HepG2 (cell line): ENCODE data around the gene SOWAHA. TPM values are rescaled to one million over a fixed set of nuclear protein-coding genes. Genes with fewer than 3 reads are reported as not detected.

Experiments
- DNMT1 ChIP-seq: sonication (generic); formaldehyde crosslinking; IDR thresholded peaks from 2 replicates; pipeline ENCODE4 v1.5.1; 2020; ENCODE audit warnings: mild to moderate bottlenecking, missing genetic modification reagents
- FLYWCH1 ChIP-seq: sonication (generic); formaldehyde crosslinking; IDR thresholded peaks from 2 replicates; pipeline ENCODE4 v1.8.1; 2023; ENCODE audit warnings: mild to moderate bottlenecking, missing genetic modification reagents
- GABPA ChIP-seq, 2 experiments: IDR thresholded peaks; 2 replicates each; pipeline ENCODE4 v1.6.1; 2011 to 2016; ENCODE audit warnings: low read depth in 2 of 2, low read length in 1 of 2, missing biosample characterization in 1 of 2, missing genetic modification characterization in 1 of 2
- KAT7 ChIP-seq: IDR thresholded peaks from 2 replicates; pipeline ENCODE4 v1.6.1; 2018; ENCODE audit warnings: borderline replicate concordance, missing compliant biosample characterization
- KLF12 ChIP-seq: sonication (generic); formaldehyde crosslinking; IDR thresholded peaks from 2 replicates; pipeline ENCODE4 v1.4.0; 2020; ENCODE audit warnings: missing genetic modification reagents, borderline replicate concordance
- MXI1 ChIP-seq: IDR thresholded peaks from 3 replicates; pipeline ENCODE4 v1.6.1; 2012; ENCODE audit warnings: low read depth, low read length, inconsistent platforms, borderline replicate concordance
- NFATC3 ChIP-seq: sonication (generic); formaldehyde crosslinking; IDR thresholded peaks from 2 replicates; pipeline ENCODE4 v1.5.1; 2020; ENCODE audit warnings: mild to moderate bottlenecking, missing genetic modification reagents
- NONO ChIP-seq, 2 experiments: fragments of 450-650 bp in 1 of 2; sonication (generic) in 1 of 2; formaldehyde crosslinking in 1 of 2; IDR thresholded peaks in 1 of 2; conservative IDR thresholded peaks in 1 of 2; 2 replicates each; pipeline versions ENCODE4 v1.6.1 to v1.8.0; 2017 to 2022; ENCODE audit warnings: mild to moderate bottlenecking in 1 of 2, missing genetic modification reagents in 1 of 2, moderate library complexity in 1 of 2
- NR2F2 ChIP-seq: IDR thresholded peaks from 2 replicates; pipeline ENCODE4 v1.6.1; 2012; ENCODE audit warnings: low read depth, inconsistent platforms, borderline replicate concordance
- ZFP41 ChIP-seq: sonication (generic); formaldehyde crosslinking; IDR thresholded peaks from 2 replicates; pipeline ENCODE4 v1.4.0; 2020; ENCODE audit warnings: mild to moderate bottlenecking, missing genetic modification reagents, borderline replicate concordance
- ZKSCAN5 ChIP-seq: sonication (generic); formaldehyde crosslinking; IDR thresholded peaks from 2 replicates; pipeline ENCODE4 v1.5.1; 2020; ENCODE audit warnings: mild to moderate bottlenecking, missing genetic modification reagents
- ZNF124 ChIP-seq: sonication (generic); formaldehyde crosslinking; IDR thresholded peaks from 2 replicates; pipeline ENCODE4 v1.4.0; 2020; ENCODE audit warnings: missing genetic modification reagents
- ZNF292 ChIP-seq: sonication (generic); formaldehyde crosslinking; IDR thresholded peaks from 2 replicates; pipeline ENCODE4 v1.8.1; 2022; ENCODE audit warnings: mild to moderate bottlenecking, low read depth, missing genetic modification reagents, borderline replicate concordance
- polyA plus RNA-seq, 8 experiments: library from polyadenylated mRNA; depleted of rRNA in 3 of 8; stranded (reverse) in 7 of 8; unstranded in 1 of 8; fragments of >200 nt; fragmentation: Illumina TruSeq in 4 of 8; extraction: Trizol in 4 of 8; gene quantifications; 2 replicates each; pipeline versions ENCODE4 v1.2.1 to v1.2.3, GENCODE V29; 2011 to 2016; ENCODE audit warnings: low read depth in 4 of 8, missing spikeins in 1 of 8, mixed read lengths in 1 of 8; ENCODE audit not compliant: insufficient read depth in 1 of 8
- total RNA-seq, 5 experiments: library from RNA; depleted of rRNA; stranded (reverse); fragments of >200 nt; fragmentation: Illumina TruSeq; extraction: Trizol; gene quantifications; 2 replicates each; pipeline ENCODE4 v1.2.3, GENCODE V29; 2016; ENCODE audit warnings: low read depth in 1 of 5
- TF ChIP-seq, protein P1 (sequence below), 2 experiments: sonication (generic) in 1 of 2; formaldehyde crosslinking in 1 of 2; IDR thresholded peaks; 2 replicates each; pipeline versions ENCODE4 v1.6.1 to v1.9.0; 2014 to 2022; ENCODE audit warnings: antibody characterized with exemption in 1 of 2, borderline replicate concordance in 1 of 2, inconsistent platforms in 1 of 2, low read depth in 1 of 2, missing genetic modification reagents in 1 of 2
- TF ChIP-seq, protein P2 (sequence below): sonication (generic); formaldehyde crosslinking; IDR thresholded peaks from 2 replicates; pipeline ENCODE4 v1.9.0; 2021; ENCODE audit warnings: missing genetic modification reagents, borderline replicate concordance
- TF ChIP-seq, protein P3 (sequence below): sonication (generic); formaldehyde crosslinking; IDR thresholded peaks from 2 replicates; pipeline ENCODE4 v1.5.0; 2020; ENCODE audit warnings: missing genetic modification reagents
- TF ChIP-seq, protein P4 (sequence below): sonication (generic); formaldehyde crosslinking; IDR thresholded peaks from 2 replicates; pipeline ENCODE4 v1.4.0; 2020; ENCODE audit warnings: missing genetic modification reagents

The SOWAHA gene
- total and polyA plus RNA-seq, 2 of the 13 experiments (the other 11 are each of a cell fraction or from before 2014, with no cell fraction given), result 0.95 to 1.9 TPM

DNA sequence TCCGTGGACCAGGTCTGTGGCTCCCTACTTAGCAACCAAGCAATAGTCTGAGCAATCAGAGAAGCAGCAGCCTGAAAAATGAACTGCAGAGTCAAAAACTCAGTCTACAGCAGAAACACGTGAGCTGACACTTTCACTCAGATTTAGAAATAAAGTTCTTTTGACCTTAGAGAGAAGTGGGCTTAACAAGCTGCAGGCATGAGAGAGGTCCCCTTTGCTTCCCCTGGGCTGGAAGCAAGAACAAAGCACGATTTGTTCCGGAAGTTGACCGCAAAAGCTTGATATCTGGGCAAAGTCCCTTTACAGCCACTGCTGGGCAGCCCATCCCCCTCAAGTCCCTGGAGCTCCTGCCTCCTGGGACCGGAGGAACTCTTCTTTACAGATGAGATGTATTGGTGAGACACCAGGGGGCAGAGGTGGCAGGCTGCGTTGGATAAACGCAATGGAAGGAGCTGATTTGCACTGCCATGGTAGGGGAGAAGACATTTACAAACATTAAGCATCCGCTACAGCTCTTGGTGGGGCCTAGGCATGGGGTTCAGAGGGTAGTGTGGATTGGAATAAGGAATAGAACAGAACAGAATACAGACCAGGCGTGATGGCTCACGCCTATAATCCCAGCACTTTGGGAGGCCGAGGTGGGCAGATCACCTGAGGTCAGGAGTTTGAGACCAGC lies 5.8 kb upstream of the SOWAHA start (continued):
- TF ChIP-seq, protein P1, sequence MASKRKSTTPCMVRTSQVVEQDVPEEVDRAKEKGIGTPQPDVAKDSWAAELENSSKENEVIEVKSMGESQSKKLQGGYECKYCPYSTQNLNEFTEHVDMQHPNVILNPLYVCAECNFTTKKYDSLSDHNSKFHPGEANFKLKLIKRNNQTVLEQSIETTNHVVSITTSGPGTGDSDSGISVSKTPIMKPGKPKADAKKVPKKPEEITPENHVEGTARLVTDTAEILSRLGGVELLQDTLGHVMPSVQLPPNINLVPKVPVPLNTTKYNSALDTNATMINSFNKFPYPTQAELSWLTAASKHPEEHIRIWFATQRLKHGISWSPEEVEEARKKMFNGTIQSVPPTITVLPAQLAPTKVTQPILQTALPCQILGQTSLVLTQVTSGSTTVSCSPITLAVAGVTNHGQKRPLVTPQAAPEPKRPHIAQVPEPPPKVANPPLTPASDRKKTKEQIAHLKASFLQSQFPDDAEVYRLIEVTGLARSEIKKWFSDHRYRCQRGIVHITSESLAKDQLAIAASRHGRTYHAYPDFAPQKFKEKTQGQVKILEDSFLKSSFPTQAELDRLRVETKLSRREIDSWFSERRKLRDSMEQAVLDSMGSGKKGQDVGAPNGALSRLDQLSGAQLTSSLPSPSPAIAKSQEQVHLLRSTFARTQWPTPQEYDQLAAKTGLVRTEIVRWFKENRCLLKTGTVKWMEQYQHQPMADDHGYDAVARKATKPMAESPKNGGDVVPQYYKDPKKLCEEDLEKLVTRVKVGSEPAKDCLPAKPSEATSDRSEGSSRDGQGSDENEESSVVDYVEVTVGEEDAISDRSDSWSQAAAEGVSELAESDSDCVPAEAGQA (IDR thresholded peaks at IDR 0.05; ENCODE audit: low read depth), result no peak
- TF ChIP-seq, protein P1 (CRISPR knock-in tag; IDR thresholded peaks at IDR 0.05; ENCODE audit: borderline replicate concordance), result no peak
- TF ChIP-seq GABPA (IDR thresholded peaks at IDR 0.05; ENCODE audit: low read depth, low read length) (no peak), GABPA (CRISPR knock-in tag; IDR thresholded peaks at IDR 0.05; ENCODE audit: low read depth) (peak; percentile 84), MXI1 (peak; percentile 61; the same call in 1 of the 3 replicates), DNMT1 (CRISPR knock-in tag) (no peak), ZKSCAN5 (no peak), NONO (IDR thresholded peaks at IDR 0.05) (no peak), NONO (CRISPR knock-in tag; conservative IDR thresholded peaks at IDR 0.05) (peak; percentile 62), NR2F2 (no peak), KLF12 (CRISPR knock-in tag) (no peak), FLYWCH1 (CRISPR knock-in tag) (no peak), ZNF124 (no peak; the same call in 1 of the 2 replicates), KAT7 (CRISPR knock-in tag) (peak; percentile 29; the same call in 1 of the 2 replicates), ZNF292 (CRISPR knock-in tag) (peak; percentile 91; the same call in 1 of the 2 replicates), ZFP41 (no peak), NFATC3 (CRISPR knock-in tag) (0 out of 2 replicates have a peak, but pooled peaks have one; percentile 59)
- TF ChIP-seq, protein P2, sequence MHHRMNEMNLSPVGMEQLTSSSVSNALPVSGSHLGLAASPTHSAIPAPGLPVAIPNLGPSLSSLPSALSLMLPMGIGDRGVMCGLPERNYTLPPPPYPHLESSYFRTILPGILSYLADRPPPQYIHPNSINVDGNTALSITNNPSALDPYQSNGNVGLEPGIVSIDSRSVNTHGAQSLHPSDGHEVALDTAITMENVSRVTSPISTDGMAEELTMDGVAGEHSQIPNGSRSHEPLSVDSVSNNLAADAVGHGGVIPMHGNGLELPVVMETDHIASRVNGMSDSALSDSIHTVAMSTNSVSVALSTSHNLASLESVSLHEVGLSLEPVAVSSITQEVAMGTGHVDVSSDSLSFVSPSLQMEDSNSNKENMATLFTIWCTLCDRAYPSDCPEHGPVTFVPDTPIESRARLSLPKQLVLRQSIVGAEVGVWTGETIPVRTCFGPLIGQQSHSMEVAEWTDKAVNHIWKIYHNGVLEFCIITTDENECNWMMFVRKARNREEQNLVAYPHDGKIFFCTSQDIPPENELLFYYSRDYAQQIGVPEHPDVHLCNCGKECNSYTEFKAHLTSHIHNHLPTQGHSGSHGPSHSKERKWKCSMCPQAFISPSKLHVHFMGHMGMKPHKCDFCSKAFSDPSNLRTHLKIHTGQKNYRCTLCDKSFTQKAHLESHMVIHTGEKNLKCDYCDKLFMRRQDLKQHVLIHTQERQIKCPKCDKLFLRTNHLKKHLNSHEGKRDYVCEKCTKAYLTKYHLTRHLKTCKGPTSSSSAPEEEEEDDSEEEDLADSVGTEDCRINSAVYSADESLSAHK, result no peak
- TF ChIP-seq, protein P3, sequence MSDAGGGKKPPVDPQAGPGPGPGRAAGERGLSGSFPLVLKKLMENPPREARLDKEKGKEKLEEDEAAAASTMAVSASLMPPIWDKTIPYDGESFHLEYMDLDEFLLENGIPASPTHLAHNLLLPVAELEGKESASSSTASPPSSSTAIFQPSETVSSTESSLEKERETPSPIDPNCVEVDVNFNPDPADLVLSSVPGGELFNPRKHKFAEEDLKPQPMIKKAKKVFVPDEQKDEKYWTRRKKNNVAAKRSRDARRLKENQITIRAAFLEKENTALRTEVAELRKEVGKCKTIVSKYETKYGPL (CRISPR knock-in tag), result no peak
- TF ChIP-seq, protein P4, sequence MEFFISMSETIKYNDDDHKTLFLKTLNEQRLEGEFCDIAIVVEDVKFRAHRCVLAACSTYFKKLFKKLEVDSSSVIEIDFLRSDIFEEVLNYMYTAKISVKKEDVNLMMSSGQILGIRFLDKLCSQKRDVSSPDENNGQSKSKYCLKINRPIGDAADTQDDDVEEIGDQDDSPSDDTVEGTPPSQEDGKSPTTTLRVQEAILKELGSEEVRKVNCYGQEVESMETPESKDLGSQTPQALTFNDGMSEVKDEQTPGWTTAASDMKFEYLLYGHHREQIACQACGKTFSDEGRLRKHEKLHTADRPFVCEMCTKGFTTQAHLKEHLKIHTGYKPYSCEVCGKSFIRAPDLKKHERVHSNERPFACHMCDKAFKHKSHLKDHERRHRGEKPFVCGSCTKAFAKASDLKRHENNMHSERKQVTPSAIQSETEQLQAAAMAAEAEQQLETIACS (CRISPR knock-in tag), result no peak
